ENCODE results near the gene PAQR6. TPM values are rescaled to one million over a fixed set of nuclear protein-coding genes. Genes with fewer than 3 reads are reported as not detected.

The PAQR6 gene, protein sequence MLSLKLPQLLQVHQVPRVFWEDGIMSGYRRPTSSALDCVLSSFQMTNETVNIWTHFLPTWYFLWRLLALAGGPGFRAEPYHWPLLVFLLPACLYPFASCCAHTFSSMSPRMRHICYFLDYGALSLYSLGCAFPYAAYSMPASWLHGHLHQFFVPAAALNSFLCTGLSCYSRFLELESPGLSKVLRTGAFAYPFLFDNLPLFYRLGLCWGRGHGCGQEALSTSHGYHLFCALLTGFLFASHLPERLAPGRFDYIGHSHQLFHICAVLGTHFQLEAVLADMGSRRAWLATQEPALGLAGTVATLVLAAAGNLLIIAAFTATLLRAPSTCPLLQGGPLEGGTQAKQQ
- total RNA-seq = 12.0 and 12.5 TPM in 2 replicates
- long read RNA-seq = 0 reads

DNA sequence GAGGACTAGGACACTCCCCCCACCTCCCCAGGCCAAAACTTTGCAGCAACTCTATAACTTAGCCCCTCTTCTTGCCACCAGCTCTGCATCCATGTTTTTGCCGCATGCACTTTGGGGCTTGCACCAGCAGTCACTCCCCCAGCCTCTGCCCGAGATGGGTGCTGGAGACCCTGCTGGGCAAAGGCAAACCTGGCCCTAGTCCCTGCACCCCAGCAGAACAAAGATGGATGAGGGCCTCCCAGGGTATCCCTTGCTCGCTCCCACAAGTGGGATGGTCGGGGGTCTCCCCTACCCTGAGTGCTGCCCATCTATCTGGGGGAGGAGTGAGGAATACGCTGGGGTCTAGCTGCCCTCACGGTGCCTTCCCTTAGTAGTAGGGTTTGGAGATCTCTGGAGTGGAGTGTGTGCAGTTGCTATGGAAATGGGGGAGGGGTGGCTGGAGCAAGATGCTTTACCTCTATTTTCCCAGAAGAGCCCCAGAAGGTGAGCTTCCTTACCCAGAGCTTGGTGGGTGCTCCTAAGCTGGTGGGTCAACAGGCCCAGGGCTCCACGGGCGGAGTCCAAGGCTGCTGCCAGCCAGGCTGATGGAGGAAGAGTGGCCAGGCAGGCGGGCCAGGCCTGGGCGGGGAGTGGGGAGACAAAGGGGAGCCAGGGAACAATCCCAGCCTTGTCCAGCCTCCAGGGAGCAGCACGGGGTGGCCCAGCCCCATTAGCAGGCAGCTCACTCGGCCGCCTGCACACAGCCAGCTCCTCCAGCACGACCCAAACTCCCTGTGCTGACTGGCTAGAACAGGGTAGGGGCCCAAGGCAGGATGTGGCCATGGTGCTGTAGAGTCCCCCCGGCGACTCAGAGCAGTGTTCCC, at the start of gene PAQR6:
TSS of gene PAQR6 (minus strand) at position 597 of the 863 bp plus-strand sequence. CDS start 1,325 bp downstream, outside the sequence.
- TF ChIP-seq, protein P1, sequence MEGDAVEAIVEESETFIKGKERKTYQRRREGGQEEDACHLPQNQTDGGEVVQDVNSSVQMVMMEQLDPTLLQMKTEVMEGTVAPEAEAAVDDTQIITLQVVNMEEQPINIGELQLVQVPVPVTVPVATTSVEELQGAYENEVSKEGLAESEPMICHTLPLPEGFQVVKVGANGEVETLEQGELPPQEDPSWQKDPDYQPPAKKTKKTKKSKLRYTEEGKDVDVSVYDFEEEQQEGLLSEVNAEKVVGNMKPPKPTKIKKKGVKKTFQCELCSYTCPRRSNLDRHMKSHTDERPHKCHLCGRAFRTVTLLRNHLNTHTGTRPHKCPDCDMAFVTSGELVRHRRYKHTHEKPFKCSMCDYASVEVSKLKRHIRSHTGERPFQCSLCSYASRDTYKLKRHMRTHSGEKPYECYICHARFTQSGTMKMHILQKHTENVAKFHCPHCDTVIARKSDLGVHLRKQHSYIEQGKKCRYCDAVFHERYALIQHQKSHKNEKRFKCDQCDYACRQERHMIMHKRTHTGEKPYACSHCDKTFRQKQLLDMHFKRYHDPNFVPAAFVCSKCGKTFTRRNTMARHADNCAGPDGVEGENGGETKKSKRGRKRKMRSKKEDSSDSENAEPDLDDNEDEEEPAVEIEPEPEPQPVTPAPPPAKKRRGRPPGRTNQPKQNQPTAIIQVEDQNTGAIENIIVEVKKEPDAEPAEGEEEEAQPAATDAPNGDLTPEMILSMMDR (IDR thresholded peaks at IDR 0.05) = no peak
- Mint-ChIP-seq H3K4me1 (ENCODE audit: unreplicated experiment) (no peaks in the 10 kb centered on the region), H3K27me3 (ENCODE audit: unreplicated experiment) (no peaks in the 10 kb centered on the region), H3K27ac (ENCODE audit: unreplicated experiment) (no peak within 1 kb of the TSS), H3K36me3 (ENCODE audit: unreplicated experiment) (peaks cover 13% of the 10 kb centered on the region), H3K4me3 (ENCODE audit: unreplicated experiment) (no peak within 1 kb of the TSS), H3K9me3 (ENCODE audit: unreplicated experiment) (no peaks in the 10 kb centered on the region)
- DNase-seq (ENCODE audit: extremely low spot score, unreplicated experiment) = no peak

DNA sequence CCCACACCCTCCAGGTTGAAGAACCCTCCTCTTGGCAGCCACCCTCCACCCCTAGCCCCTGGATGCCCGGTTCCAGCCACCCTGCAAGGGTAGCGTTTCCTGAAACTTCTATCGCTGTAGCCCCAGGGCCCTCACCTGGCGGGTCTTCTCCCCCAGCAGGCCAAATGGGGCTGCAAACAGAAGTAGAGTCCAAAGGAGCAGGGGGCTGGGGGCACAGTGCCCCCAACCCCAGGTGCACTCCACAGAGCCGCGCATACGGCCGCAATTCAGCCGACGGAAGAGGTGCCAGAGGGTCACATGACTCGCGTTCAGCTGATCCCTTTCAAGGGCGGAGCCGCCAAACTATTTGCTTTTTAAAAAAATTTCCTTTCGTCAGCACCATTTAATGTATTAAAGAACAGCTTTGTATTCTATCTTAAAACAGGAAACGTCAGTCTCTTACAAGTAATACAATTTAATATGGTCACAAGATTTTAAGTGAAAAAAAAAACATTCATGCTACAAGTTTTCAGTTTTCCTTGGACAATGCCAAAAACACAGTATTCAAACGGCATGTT, 47.6 kb upstream of the PAQR6 start, which contains the start of gene GLMP:
TSS of gene GLMP (minus strand) at position 289 of the 557 bp plus-strand sequence. CDS start at position 255, 34 bp downstream.
- TF ChIP-seq, protein P1 (IDR thresholded peaks at IDR 0.05) = no peak
- DNase-seq (ENCODE audit: extremely low spot score, unreplicated experiment) = no peak
- Mint-ChIP-seq H3K27ac (ENCODE audit: unreplicated experiment) (peak within 1 kb of the TSS; percentile 78), H3K4me1 (ENCODE audit: unreplicated experiment) (peaks cover 29% of the 10 kb centered on the region), H3K36me3 (ENCODE audit: unreplicated experiment) (no peaks in the 10 kb centered on the region), H3K9me3 (ENCODE audit: unreplicated experiment) (no peaks in the 10 kb centered on the region), H3K27me3 (ENCODE audit: unreplicated experiment) (no peaks in the 10 kb centered on the region), H3K4me3 (ENCODE audit: unreplicated experiment) (peak within 1 kb of the TSS; percentile 87)

DNA sequence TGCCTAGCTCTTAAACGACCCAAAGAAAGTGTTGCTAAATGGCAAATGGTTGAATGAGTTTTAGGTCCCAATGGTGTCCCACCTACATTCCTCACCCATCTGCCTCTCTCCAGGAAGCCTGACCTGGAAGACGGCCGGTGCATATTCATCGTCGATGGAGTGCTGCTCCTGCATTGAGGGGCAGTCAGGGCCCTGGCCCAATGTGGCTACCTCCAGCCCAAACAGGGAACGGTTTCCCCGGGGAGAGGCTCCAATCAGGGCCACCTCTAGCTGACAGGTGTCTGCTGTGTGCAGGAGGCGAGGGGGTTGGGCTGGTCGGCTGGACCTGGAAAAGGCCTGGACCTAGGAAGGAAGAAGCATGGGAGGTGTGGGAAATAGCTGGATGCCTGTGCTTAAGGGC, 46.0 kb upstream of the PAQR6 start:
- Mint-ChIP-seq H3K4me1 (ENCODE audit: unreplicated experiment) (peaks cover 34% of the 10 kb centered on the region), H3K27me3 (ENCODE audit: unreplicated experiment) (no peaks in the 10 kb centered on the region), H3K27ac (ENCODE audit: unreplicated experiment) (no peak overlapping the region), H3K4me3 (ENCODE audit: unreplicated experiment) (no peak overlapping the region), H3K36me3 (ENCODE audit: unreplicated experiment) (peaks cover 7% of the 10 kb centered on the region), H3K9me3 (ENCODE audit: unreplicated experiment) (no peaks in the 10 kb centered on the region)
- no peak for DNase-seq (ENCODE audit: extremely low spot score, unreplicated experiment)
- TF ChIP-seq, protein P1 (IDR thresholded peaks at IDR 0.05) = no peak

DNA sequence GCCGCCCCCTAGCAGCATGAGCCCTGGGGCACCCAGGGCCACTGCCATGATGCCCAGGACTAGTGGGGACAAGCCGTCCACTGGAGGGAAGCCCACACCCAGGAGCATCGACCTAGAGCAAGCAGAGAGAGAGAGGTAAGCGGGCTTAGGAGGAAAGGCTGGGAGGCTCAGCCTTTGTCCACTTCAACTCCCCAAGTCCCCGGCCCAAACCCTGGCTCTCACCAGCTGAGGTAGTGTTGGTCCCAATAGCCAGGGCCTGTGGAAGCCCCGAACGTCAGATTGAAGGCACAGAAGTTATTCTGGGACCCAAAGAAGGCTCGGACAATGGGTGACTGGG, 45.2 kb upstream of the PAQR6 start:
- H3K27me3 Mint-ChIP-seq (ENCODE audit: unreplicated experiment) = no peaks in the 10 kb centered on the region
- H3K27ac Mint-ChIP-seq (ENCODE audit: unreplicated experiment) = no peak overlapping the region
- peaks cover 34% of the 10 kb centered on the region for H3K4me1 Mint-ChIP-seq (ENCODE audit: unreplicated experiment)
- no peak for DNase-seq (ENCODE audit: extremely low spot score, unreplicated experiment)
- H3K4me3 Mint-ChIP-seq (ENCODE audit: unreplicated experiment) = peak overlapping the region; percentile 40
- TF ChIP-seq, protein P1 (IDR thresholded peaks at IDR 0.05) = no peak
- no peaks in the 10 kb centered on the region for H3K9me3 Mint-ChIP-seq (ENCODE audit: unreplicated experiment)
- peaks cover 7% of the 10 kb centered on the region for H3K36me3 Mint-ChIP-seq (ENCODE audit: unreplicated experiment)
